SHP77 (cell line): Measurements from ENCODE around the gene PCNX4.

Experiments used
- DNase-seq, 2 experiments: peaks; one replicate each; lab custom pipeline; 2025; lab: John Stamatoyannopoulos, UW

PCNX4 gene

GRCh38 chr14:60206249-60206670, 114.5 kb downstream of the PCNX4 start:
- no peak for DNase-seq

GRCh38 chr14:60206837-60207533, 115.3 kb downstream of the PCNX4 start:
- no peak for DNase-seq

- no peak for DNase-seq
Observed at GRCh38 chr14:60210703-60211102, 119.0 kb downstream of the PCNX4 start.

GRCh38 chr14:60211153-60211552, 119.4 kb downstream of the PCNX4 start:
- DNase-seq: no peak

GRCh38 chr14:60212503-60213371, 121.0 kb downstream of the PCNX4 start:
- DNase-seq: no peak

- DNase-seq: no peak
Observed at GRCh38 chr14:60214003-60214402, 122.3 kb downstream of the PCNX4 start.

- no peak for DNase-seq
Observed at GRCh38 chr14:60214415-60215126, 122.8 kb downstream of the PCNX4 start.

- no peak for DNase-seq
Observed at GRCh38 chr14:60215127-60215444, 123.4 kb downstream of the PCNX4 start.

- no peak for DNase-seq
Observed at GRCh38 chr14:60215520-60216420, 124.0 kb downstream of the PCNX4 start.

GRCh38 chr14:60217713-60218112, 126.0 kb downstream of the PCNX4 start:
- no peak for DNase-seq
